GM10266 (cell line): ENCODE results near the gene LRIG1.
A peak's percentile ranks its signal among the peaks of the same experiment; 100 is the strongest.

Experiments used
- DNase-seq: peaks from one replicate; pipeline ENCODE4 v3.0.0; 2012; ENCODE audit errors: extremely low spot score
- TF ChIP-seq, protein P1 (sequence below): IDR thresholded peaks from 2 replicates; pipeline ENCODE4 v1.5.1; 2012; ENCODE audit warnings: mild to moderate bottlenecking, low read depth; ENCODE audit not compliant: control insufficient read depth, insufficient read depth; ENCODE audit errors: missing control alignments

LRIG1 gene

DNA sequence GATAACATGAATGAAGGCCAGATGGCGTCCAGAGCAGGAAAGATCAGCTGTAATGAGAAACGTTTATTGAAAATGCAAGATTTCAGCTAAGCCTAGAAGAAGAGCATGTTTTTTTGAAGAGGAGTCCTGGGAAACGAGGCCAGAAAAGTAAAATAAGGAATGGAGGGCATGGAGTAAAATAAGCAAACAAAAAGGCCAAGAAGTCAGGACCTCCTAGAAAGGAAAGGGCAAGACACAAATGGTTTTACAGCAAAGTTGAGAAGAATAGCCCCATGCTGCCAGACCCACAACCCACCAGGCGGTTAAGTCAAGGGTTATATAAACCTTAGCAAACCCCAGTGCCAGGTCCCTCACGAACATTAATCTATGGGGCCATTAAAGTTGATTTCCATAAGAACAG lies 30.5 kb downstream of the LRIG1 start:
- no peak for DNase-seq
- TF ChIP-seq, protein P1, sequence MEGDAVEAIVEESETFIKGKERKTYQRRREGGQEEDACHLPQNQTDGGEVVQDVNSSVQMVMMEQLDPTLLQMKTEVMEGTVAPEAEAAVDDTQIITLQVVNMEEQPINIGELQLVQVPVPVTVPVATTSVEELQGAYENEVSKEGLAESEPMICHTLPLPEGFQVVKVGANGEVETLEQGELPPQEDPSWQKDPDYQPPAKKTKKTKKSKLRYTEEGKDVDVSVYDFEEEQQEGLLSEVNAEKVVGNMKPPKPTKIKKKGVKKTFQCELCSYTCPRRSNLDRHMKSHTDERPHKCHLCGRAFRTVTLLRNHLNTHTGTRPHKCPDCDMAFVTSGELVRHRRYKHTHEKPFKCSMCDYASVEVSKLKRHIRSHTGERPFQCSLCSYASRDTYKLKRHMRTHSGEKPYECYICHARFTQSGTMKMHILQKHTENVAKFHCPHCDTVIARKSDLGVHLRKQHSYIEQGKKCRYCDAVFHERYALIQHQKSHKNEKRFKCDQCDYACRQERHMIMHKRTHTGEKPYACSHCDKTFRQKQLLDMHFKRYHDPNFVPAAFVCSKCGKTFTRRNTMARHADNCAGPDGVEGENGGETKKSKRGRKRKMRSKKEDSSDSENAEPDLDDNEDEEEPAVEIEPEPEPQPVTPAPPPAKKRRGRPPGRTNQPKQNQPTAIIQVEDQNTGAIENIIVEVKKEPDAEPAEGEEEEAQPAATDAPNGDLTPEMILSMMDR = no peak

DNA sequence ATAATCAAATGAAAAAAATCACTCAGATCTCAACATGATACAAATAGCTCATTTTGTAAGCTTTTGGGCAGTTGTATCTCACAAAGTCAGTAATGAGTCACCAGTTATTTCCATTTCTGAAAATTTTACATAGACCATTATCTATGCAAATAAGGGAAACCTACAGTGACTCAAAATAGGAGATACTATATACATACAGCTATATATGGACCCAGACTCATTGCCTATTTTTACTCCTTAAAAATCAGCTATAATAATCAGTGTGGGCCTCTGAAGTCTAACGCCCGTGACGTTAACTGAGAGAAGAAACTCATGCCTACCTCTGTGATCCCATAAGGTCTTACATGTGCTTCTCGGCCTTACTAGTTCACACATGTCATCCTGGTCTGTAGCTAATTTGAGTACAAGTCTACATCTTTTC lies 31.6 kb downstream of the LRIG1 start:
- DNase-seq = peak; percentile 47
- TF ChIP-seq, protein P1 = no peak

DNA sequence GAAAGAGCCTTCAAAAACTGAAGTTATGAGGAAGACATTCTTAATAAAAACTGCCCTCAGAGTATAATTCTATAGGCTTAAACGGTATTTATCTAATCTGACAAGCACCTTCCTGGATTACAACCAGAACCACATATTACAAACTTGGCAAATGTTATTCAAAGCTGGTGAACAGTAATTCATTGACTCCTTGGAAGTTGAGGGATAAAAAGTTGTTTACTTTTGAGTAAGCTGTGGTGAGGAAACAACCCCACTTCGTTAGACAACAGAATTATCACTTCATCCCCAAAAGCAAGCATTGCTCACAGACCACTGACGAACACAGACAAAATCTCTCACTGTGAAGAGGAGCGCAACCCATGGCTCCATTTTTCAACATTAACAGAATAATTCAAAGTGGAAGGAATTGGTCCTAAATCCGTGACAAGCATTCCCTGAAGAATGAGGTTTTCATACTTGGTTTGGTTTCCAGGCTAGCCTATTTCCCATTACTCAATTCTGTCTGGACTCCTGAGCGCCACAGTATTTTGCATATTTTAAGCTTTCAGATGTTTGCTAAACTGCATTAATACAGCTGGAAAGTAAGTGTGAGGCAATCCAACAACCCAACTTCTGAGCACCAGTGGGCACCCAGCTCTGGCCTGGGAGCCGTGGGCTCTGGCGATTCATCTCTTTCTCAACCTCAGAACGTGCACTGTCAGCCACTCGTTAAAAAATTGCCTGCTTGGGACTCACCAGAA lies 32.7 kb downstream of the LRIG1 start:
- DNase-seq = no peak
- TF ChIP-seq, protein P1 = no peak

DNA sequence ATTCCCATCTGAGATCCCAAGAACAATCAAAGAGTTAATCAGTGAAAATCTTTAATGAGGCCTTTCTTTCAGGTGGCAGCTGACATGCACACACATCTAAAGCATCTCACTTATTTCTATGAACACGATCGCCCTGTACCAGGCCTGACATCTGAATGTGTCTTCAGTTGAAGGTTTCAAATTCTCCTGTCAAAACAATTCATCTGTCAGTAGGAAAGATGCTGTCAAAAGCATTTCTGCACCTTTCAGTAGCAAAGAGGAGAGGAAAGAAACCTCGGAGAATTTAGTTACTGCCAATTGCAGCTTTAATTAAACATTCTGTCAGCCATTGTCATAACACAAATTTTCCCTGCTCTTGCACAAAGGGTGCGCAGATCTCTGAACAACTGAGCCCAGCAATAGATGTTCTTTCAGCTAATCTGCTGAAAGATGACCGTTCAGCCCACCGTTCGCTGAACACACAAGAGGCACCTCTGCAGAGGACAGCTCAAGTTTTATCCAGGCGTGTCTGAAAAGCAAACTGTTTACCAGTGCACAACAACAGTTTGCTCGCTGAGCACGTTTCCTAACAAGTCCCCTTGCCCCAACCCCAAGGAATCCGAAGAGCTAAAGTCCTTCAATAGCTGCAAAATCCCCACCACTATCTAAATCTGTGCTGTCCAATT lies 34.1 kb downstream of the LRIG1 start:
- TF ChIP-seq, protein P1 = no peak
- DNase-seq = no peak

- TF ChIP-seq, protein P1 = no peak
- DNase-seq = no peak
Measured at GRCh38 chr3:66465587-66465986, 35.2 kb downstream of the LRIG1 start.

DNA sequence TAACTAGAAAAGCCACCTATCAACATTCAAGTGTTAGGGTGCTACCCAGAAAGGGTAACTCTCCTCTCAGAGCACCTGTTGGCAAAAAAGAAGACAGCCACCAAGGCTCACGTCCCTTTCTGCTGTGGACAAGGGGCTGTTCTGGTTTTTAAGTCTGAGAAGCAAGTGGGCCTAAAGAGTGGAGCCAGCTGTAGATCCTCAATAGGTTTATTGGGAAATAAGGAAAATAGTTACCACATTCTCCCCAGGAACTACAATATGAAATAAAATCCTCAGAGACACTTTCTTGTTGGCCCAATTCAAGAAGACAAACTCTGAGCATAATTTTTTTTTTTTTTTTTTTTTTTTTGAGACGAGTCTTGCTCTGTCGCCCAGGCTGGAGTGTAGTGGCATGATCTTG lies 35.8 kb downstream of the LRIG1 start:
- TF ChIP-seq, protein P1 = no peak
- no peak for DNase-seq

DNA sequence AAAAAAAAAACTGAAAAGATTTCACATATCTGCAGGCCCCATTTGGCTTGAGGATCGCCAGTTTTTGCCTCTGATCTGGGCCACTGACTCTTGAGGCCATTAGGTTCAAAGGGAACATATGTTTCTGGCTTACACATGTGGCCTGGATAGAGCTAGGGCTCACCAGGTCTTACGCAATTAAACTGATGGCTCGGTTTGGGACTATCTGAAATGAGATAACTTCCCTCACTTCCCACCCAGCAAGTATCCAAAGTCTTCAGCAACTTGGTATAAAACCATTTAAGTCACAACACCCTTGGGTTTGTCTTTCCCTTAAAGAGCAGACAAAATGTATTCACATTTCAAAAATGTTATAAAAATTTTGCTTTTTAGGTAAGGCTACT lies 36.3 kb downstream of the LRIG1 start:
- TF ChIP-seq, protein P1 = no peak
- no peak for DNase-seq
